GM19035 (cell line): Measurements from ENCODE around the gene CHN1.

Source experiments
- ATAC-seq: cut with Tn5 transposase; IDR thresholded peaks from one replicate; pipeline ENCODE4 v1.9.1; 2021; ENCODE audit not compliant: unreplicated experiment

The CHN1 gene

GRCh38 chr2:174929786-174930185 is 75.4 kb downstream of the CHN1 start:
- ATAC-seq = no peak

GRCh38 chr2:174925046-174925784 is 80.0 kb downstream of the CHN1 start:
- ATAC-seq = no peak

GRCh38 chr2:174924061-174924693 is 81.0 kb downstream of the CHN1 start:
- ATAC-seq = no peak

- no peak for ATAC-seq
These were observed 85.1 kb downstream of the CHN1 start for GRCh38 chr2:174919947-174920595.

- no peak for ATAC-seq
These were observed 86.2 kb downstream of the CHN1 start for GRCh38 chr2:174918886-174919526.

GRCh38 chr2:174916270-174916930 is 88.8 kb downstream of the CHN1 start:
- ATAC-seq = no peak

GRCh38 chr2:174914853-174915760 is 90.1 kb downstream of the CHN1 start:
- no peak for ATAC-seq

GRCh38 chr2:174908284-174908683 is 96.9 kb downstream of the CHN1 start:
- no peak for ATAC-seq

GRCh38 chr2:174903264-174903556 is 102.0 kb downstream of the CHN1 start:
- ATAC-seq = no peak

- no peak for ATAC-seq
These were observed 102.5 kb downstream of the CHN1 start for GRCh38 chr2:174902506-174903263.

- ATAC-seq = no peak
These were observed 104.1 kb downstream of the CHN1 start for GRCh38 chr2:174901075-174901474.

- no peak for ATAC-seq
These were observed 107.9 kb downstream of the CHN1 start for GRCh38 chr2:174897286-174897685.

- no peak for ATAC-seq
These were observed 112.2 kb downstream of the CHN1 start for GRCh38 chr2:174893018-174893417.

- no peak for ATAC-seq
These were observed 112.6 kb downstream of the CHN1 start for GRCh38 chr2:174892546-174892945.

- no peak for ATAC-seq
These were observed 116.4 kb downstream of the CHN1 start for GRCh38 chr2:174888646-174889271.

- ATAC-seq = no peak
These were observed 117.0 kb downstream of the CHN1 start for GRCh38 chr2:174888146-174888545.

- no peak for ATAC-seq
These were observed 122.8 kb downstream of the CHN1 start for GRCh38 chr2:174882416-174882815.

- ATAC-seq = no peak
These were observed 123.5 kb downstream of the CHN1 start for GRCh38 chr2:174881678-174882077.

- ATAC-seq = no peak
These were observed 126.5 kb downstream of the CHN1 start for GRCh38 chr2:174878537-174879147.
